Lung microvascular endothelial cell (primary cell): Measurements from ENCODE around the gene PEPD. TPM values are rescaled to one million over a fixed set of nuclear protein-coding genes. Genes with fewer than 3 reads are reported as not detected.
"Not testable (repeated sequence)": the region's sequence is repeated elsewhere in the genome, so short reads cannot be mapped to it uniquely, and the experiment has no call there.

Experiments used
- DNase-seq, 2 donors: peaks; one replicate each; pipeline versions ENCODE4 v3.0.0 to v3.0.0-alpha.2; 2010; ENCODE audit warnings: low read depth in 2 of 2
- total RNA-seq: library from RNA; depleted of rRNA; stranded (reverse); fragments of >200 nt; gene quantifications from 2 replicates; pipeline ENCODE4 v1.2.1, GENCODE V29; 2014

PEPD gene
- total RNA-seq, 1 donor from 2014 or later = 89.3 TPM

- DNase-seq = no peak
These were observed 23.1 kb downstream of the PEPD start for GRCh38 chr19:33498391-33499000.

- DNase-seq = no peak
These were observed 23.8 kb downstream of the PEPD start for GRCh38 chr19:33497778-33498175.

DNA sequence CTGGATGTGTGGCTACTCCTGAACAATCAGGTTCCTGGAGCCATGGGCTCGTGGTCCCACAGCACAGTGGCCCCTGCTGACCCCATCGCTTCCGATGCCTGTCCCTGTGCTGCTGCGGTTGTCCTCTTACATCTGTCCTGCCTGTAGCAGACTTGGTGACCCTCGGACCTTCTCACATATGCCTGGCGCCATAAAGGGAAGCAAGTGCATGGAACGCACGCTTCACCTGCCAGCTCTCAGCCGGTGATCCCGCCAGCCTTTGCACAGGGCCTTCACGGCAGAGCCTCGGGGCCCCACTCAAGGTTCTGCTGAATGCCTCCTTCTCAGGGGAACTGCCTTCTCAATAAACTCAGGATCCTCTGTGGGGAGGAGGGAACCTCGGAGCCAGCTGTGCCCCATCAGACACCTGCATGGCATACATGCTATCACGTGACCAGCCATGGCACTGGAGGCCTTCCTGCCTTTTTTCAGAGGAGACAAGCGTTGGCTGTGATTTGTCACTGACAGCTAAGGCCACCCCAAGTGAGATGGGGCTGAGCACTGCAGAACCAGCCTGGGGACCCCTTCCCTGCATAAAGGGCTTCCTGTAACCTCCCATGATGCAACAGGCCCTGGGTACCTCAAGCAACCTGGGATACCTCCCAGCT, 24.3 kb downstream of the PEPD start:
- DNase-seq = no peak

GRCh38 chr19:33496038-33496895, 25.3 kb downstream of the PEPD start:
- DNase-seq = no peak

GRCh38 chr19:33493401-33494275, 28.0 kb downstream of the PEPD start:
- no peak for DNase-seq

DNA sequence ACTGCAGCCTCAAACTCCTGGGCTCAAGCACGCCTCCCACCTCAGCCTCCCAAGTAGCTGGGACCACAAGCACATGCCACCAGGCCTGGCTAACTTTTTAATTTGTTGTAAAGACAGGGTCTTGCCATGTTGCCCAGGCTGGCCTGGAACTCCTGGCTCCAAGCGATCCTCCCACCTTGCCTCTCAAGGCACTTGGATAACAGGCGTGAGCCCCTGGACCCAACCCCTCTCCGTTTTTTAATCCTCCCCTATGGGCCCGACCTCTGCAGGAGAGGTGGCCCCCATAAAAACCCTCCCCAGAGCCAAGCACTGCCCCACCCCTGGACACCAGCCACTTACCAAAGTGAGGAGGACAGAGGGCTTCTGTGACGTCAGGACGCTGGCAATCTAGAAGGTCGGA, 28.6 kb downstream of the PEPD start:
- DNase-seq = no peak

DNA sequence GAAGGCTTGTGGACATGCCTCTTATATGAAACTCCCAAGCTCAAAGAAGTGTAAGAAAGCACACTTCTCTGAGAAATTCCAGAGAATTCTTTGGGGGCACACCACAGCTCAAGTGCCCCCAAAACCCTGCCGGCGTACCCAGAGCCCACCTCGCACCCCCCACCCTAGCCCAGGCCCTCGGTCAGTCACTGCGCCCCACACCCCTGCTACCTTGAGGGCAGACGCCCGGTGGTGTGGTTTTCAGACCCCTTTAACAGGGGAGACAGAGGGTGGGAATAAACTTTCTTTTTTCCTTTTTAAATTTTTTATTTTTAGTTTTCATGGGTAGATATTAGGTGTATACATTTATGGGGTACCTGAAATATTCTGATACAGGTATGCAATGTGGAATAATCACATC, 29.5 kb downstream of the PEPD start:
- DNase-seq = no peak

GRCh38 chr19:33490596-33490995, 31.0 kb downstream of the PEPD start:
- not testable (repeated sequence) for DNase-seq

- DNase-seq = no peak
These were observed 31.5 kb downstream of the PEPD start for GRCh38 chr19:33490041-33490451.

DNA sequence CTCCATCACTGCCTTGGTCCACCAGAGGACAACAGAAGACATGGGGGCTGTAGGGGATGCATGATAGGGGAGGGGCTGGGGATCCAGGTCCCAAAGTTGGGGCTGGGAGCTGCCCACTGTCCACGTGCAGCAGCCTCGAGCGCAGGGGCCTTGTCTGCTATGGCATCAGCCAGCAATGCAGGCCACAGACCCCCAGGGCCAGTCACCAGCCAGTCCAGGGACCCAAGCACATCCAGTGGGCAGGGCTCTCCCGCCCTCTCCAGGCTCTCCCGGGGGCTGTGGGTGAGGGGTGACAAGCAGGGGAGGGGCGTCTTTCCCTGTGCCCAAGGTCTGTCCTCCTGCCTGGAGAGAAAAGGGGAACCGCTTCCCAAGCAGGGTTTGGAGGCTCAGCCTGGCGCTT, 32.8 kb downstream of the PEPD start:
- no peak for DNase-seq

DNA sequence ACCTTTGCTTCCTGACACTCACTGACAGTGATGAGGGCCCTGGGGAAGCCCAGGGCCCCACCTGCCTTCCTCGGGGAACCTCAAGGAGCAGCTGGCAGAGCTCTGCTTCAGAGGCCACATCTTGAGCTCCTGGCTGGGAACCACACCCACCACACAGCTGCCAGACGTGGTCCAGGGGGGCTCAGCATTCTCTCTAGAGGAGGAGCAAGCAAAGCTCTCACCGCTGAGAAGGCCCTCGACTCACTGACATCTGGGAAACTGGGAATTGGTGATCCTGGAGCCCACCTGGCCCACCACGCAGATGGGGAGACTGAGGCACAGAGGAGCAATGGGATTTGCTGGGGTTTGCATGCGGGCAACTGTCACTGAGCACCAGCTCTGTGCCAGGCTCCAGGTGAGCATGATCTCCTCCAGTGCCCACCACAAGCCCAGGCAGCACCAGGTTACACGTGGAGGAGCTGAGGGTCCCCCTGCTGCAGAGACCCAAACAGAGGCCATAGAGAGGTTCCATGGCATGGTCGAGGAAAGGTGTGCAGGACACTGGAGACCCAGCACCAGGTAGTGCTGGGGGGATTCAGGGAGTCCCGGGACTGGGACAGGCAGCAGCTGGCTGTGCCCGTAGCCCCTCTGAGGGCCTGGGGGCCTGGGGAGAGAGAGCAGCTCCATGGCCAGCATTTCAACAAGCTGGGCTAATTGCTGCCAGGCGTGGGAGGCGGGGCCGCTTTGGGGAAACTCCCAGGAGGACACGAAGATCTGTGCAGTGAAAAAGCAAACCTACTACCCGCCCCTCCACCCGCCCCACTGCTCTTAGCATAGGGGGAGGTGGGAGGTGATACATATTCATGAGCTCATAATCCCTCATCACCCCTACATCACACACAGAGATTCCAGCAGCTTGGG, 33.4 kb downstream of the PEPD start:
- DNase-seq = no peak

DNA sequence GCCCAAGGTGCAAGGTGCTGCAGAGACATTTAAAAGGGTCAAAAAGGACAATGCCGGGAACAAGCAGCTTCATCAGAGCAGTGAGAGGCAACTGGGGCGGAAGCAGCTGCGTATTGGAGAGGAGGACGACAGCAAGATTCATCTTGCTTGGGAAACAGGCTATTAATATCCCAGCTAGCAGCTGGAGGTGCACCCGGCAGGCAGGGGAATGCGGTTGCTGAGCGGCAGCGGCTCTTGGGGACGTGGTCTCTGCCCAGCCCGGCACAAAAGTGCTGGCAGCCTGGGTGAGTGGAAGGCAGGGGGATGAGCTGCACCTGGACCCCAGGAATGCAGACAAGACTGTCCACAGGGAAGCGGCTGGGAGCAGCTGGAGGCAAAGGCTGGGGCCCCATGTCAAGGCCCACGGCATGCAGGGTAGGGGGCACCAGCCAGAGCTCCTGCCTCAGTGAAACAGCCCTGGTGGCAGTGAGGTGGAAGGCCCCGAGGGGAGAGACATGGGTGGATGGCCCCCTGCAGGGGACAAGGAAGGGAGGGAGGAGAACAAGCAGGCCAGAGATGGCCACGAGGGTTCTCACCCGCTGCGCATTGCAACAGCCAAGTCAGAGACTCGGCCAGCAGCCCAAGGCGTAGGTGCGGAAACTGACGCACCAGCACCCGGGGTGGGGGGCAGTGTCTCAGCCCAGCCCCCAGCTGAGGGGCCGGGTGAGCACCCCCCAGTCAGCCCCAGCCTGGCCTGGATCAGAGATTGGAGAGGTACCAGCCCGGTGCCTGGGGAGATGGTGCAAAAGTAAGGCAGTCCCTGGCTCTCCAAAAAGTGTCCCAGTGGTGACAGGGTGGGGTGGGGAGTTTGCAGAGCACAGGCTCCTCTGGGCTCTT, 34.4 kb downstream of the PEPD start:
- DNase-seq = no peak

GRCh38 chr19:33486407-33486806, 35.2 kb downstream of the PEPD start:
- no peak for DNase-seq

DNA sequence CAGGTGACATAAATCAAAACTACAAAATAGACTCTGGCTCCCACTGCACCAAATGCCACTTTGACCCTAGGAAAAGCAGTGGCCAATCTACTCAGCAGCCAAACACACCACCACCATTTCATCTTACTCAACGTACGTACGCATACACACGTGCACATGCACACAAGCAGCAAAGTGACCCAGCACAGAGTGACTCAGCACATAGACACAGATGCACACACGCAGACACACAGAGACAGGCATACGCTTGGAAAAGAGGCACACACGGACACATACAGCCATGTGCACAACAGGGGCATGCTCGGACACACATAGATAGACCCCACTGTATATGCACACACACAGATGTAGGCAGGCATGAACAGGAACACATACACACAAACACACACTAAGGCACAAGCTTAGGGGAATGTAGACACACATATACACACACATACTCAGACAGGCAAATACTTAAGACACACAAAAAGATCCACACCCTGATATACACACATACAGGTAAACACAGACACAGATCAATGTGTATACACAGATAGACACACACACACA, 37.3 kb downstream of the PEPD start:
- no peak for DNase-seq

GRCh38 chr19:33482476-33482875, 39.1 kb downstream of the PEPD start:
- no peak for DNase-seq

- no peak for DNase-seq
These were observed 39.7 kb downstream of the PEPD start for GRCh38 chr19:33481863-33482262.

DNA sequence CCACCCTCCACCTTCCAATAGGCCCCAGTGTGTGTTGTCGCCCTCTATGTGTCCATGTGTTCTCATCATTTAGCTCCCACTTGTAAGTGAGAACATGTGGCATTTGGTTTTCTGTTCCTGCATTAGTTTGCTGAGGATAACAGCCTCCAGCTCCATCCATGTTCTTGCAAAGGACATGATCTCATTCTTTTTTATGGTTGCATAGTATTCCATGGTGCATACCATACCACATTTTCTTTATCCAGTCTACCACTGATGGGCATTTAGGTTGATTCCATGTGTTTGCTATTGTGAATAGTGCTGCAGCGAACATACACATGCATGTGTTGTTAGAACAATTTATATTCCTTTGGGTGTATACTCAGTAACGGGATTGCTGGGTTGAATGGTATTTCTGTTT, 42.0 kb downstream of the PEPD start:
- not testable (repeated sequence) for DNase-seq

DNA sequence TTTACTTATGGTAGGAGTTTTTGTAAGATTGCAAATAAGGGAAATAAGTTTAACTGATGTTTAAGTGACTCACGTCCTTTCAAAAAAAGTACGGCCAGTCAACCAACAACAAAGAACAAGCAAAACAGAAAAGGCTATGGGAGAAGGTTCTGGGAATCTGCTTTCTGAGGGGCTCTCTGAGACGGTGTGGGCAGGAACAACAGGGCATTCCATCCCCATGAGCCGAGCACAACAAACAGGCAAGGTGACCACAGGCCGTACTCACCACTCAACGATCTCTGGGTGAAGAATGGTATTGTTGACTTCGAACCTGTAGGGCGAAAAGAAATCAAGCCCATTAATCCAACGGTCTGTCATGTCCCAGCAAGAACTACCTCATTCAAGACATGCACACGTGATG, 43.8 kb downstream of the PEPD start:
- peak in 1 of 2 donors; percentile 78 for DNase-seq

DNA sequence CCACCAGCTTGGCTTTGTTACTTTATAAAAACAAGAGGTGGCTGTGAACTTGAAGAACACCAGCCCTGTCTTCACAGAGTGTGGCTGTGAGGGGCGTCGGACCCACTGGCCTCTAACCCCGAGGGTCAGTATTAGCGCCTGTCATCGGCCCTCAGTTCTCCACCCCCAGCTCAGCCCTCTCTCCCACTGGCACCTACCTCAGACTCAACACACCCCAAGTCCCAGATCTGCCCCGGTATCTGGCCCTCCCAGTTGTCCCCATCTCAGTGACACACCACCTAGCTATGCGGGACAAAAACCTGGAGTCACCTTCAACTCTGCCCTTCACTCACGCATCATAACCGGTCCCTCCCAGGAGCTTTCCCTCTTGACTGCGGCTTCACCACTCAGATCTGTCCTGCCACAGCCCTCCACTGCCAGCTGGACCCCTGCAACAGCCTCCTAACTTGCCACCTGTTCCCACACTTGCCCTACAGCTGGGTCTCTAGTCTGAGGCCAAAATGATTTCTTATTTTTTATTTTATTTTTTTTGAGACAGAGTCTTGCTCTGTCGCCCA, 45.4 kb downstream of the PEPD start:
- no peak for DNase-seq
